AG04449 (cell line): ENCODE results near the gene MMP14.

Experiments
- CTCF ChIA-PET: fragments of 350-600 bp; formaldehyde crosslinking; extraction: SDS; loops from one replicate; lab custom pipeline; 2021; ENCODE audit warnings: antibody characterized with exemption; lab: Yijun Ruan, JAX
- POLR2A ChIA-PET: fragments of 400-600, 350-600 bp; formaldehyde crosslinking; extraction: SDS; loops from one replicate; lab custom pipeline; 2020; ENCODE audit warnings: antibody characterized with exemption, inconsistent platforms; lab: Yijun Ruan, JAX
- DNase-seq: peaks from one replicate; pipeline ENCODE4 v3.0.0-alpha.2; 2010; ENCODE audit warnings: low read depth, low spot score
- H3K4me3 ChIP-seq: 2 replicates; pipeline ENCODE4 v1.5.1; 2011; ENCODE audit warnings: low read depth, mild to moderate bottlenecking, control low read depth, low read length
- TF ChIP-seq, protein P1 (sequence below): IDR thresholded peaks from one replicate; pipeline ENCODE4 v1.5.1; 2011; ENCODE audit warnings: mild to moderate bottlenecking, moderate library complexity, low read length, control low read depth, inconsistent platforms; ENCODE audit not compliant: insufficient read depth; ENCODE audit errors: missing control alignments

The MMP14 gene

DNA sequence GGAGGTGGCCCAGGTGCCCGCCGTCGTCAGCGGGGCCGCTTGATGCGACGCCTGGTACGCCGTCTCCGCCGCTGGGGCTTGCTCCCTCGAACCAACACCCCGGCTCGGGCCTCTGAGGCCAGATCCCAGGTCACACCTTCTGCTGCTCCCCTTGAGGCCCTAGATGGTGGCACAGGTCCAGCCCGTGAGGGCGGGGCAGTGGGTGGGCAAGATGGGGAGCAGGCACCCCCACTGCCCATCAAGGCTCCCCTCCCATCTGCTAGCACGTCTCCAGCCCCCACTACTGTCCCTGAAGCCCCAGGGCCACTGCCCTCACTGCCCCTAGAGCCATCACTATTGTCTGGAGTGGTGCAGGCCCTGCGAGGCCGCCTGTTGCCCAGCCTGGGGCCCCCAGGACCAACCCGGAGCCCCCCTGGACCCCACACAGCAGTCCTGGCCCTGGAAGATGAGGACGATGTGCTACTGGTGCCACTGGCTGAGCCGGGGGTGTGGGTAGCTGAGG is 40.7 kb downstream of the MMP14 start:
- no peak overlapping the region for H3K4me3 ChIP-seq
- no peak for DNase-seq
- ChIA-PET POLR2A (no interaction called here), CTCF (interaction anchor here (7.7 to 10.2 kb wide), 2 partner anchors 21 to 23 kb away, joined by 145 to 164 read pairs; no protein-coding TSS in a partner anchor)
- TF ChIP-seq, protein P1, sequence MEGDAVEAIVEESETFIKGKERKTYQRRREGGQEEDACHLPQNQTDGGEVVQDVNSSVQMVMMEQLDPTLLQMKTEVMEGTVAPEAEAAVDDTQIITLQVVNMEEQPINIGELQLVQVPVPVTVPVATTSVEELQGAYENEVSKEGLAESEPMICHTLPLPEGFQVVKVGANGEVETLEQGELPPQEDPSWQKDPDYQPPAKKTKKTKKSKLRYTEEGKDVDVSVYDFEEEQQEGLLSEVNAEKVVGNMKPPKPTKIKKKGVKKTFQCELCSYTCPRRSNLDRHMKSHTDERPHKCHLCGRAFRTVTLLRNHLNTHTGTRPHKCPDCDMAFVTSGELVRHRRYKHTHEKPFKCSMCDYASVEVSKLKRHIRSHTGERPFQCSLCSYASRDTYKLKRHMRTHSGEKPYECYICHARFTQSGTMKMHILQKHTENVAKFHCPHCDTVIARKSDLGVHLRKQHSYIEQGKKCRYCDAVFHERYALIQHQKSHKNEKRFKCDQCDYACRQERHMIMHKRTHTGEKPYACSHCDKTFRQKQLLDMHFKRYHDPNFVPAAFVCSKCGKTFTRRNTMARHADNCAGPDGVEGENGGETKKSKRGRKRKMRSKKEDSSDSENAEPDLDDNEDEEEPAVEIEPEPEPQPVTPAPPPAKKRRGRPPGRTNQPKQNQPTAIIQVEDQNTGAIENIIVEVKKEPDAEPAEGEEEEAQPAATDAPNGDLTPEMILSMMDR: no peak

DNA sequence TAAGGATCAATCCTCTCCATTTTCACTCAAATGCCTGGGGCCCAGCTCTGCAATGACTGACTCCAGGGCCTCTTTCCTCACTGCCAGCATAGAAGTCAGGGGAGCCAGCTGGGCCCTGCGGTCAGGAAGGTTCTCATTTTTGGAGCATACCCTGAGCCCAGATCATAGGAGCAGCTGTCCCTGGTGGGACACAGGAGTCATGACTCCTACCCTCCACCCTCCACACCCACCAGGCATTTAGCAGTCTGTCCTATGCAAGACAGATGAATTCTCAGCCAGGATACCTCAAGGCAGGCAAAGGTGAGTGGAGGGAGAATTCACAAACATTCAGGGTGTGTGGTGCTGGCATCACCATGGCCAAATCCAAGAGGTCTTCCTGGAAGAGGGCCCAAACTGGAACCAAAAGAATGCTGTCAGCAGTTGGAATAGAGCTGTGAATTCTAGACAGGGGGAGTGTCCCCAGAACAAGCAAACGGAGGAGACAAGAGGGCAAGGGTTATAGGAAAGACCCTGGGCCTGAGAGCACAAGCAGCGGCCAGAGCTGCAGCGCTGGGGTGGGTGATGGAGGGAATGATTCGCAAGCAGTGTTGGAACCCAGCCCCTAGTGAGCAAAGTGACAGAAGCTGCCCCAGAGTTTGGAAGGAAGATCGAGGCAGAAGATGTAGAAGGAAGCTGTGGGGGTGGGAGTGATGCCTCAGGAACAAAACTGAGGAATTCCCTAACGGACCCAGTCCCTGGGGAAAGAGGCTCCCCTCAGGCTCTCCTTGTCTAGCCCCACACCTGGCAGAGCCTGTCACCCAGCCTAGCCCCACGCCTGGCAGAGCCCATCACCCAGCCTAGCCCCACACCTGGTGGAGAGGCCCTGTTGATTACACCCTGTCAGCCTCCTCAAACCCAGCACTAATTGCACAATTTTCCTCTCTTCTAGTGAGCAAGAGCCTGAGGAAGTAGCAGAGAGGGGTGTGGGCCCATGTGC is 42.2 kb downstream of the MMP14 start:
- ChIA-PET POLR2A (no interaction called here), CTCF (interaction anchor here (0.8 to 10.2 kb wide), 6 partner anchors 11 to 313 kb away, joined by 3 to 145 read pairs (median 6); no protein-coding TSS in a partner anchor)
- TF ChIP-seq, protein P1: no peak
- no peak overlapping the region for H3K4me3 ChIP-seq
- no peak for DNase-seq

DNA sequence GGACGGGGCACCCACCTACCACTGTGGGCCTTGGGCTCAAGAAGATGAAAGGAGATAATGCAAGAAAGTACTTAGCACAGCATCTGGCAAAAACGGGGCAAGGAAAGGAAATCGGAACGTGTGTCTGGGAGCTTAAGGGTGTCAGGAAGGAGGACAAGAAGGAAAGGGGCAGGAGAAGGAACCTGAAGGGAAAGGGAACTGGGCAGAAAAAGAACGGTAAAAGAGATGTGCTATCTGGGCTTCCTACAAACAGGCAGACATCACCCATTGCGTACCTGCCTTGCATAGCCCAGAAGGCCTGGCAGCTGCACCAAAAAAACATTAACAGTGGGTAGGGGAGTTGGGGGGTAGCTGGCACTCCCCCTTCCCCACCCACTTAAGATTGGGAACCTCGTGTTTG is 45.7 kb downstream of the MMP14 start:
- TF ChIP-seq, protein P1: no peak
- ChIA-PET POLR2A (interaction anchor here (0.6 to 1.6 kb wide), 8 partner anchors 9 to 63 kb away, joined by 3 to 8 read pairs (median 4); partner anchors contain the start of genes LRP10 and RBM23), CTCF (interaction anchor here (1.4 to 11.5 kb wide), 7 partner anchors 8 to 325 kb away, joined by 4 to 189 read pairs (median 7); partner anchors contain the start of gene LRP10)
- no peak overlapping the region for H3K4me3 ChIP-seq
- DNase-seq: no peak

DNA sequence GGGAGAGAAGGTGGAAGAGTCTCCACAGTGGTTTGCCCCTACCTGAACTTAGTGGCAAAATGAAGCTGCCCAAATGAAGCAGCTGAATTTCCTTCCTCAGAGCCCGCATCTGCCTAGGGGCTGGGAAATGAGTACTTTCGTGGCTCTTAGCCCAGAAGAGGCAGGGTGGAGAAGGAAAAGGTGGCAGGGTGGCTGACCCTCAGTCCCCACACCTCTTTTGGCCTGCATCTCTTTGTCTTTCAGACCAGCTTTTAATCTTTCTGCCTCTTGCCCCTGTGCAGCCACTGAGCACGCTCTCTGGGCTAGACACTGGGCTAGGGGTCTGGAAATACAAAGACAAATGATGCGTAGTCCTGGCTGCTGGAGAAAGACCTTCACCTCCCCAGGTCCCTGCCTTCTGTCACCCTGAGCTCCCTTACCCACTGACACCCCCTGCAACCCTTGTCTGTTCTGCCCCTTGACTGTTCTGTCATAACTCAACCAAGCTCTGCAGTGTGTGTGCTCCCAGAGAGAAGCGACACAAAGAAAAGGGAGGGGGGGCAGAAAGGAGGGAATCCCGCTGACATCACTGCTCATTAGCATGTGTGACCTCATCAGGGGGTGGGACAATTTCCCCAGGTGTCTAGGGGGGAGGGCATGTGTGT is 46.3 kb downstream of the MMP14 start:
- DNase-seq: no peak
- no peak overlapping the region for H3K4me3 ChIP-seq
- TF ChIP-seq, protein P1: no peak
- ChIA-PET CTCF (interaction anchor here (0.8 to 11.5 kb wide), 8 partner anchors 8 to 326 kb away, joined by 3 to 189 read pairs (median 6); partner anchors contain the start of gene LRP10), POLR2A (interaction anchor here (0.5 to 1.6 kb wide), 8 partner anchors 9 to 233 kb away, joined by 3 to 6 read pairs (median 4); partner anchors contain the start of genes LRP10 and RBM23)

DNA sequence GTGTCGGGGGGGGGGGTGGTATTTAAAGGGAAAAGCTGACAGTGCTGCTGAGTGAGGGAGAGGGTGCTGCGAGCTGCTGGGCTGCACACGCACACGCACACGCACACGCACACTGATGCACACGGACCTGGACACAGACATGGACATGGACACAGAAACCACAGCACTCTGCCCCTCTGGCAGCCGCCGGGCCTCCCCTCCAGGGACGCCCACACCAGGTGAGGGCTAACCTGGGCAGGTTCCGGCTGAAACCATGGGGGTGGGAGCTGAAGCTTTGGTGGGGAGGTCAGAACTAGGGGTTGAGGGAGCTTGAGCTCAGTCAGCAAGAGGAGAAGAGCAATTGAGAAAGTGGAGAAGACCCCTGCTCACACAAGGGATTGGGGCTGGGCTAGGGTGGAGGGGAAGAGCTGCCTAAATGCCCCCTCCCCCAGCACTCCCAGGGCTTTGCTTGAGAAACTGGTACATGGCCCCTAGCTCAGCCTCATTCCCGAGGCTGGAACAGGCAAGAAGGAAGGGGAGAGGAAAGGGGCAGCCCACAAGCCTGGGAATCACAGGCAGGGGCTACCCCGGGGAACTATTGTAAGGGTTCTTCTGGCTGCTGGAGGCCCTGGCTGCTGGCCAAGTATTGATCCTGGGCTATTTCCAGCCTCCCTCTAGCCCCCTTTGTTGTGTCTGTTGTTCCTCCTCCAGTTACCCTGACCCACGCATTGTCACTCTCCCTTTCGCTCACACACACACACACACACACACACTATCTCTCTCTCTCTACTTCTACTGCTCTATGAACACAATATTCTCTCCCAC is 47.0 kb downstream of the MMP14 start, which contains the start of gene REM2:
Gene REM2, plus strand, starts transcription at position 50 of the 804 bp plus-strand sequence. Its CDS starts 66 bp downstream, at position 116.
- no peak for DNase-seq
- TF ChIP-seq, protein P1: no peak
- ChIA-PET POLR2A (interaction anchor here (0.5 to 1.4 kb wide), 4 partner anchors 12 to 243 kb away, joined by 3 to 4 read pairs (median 4); partner anchors contain the start of genes LRP10 and RBM23), CTCF (interaction anchor here (0.8 to 11.5 kb wide), 8 partner anchors 10 to 326 kb away, joined by 3 to 189 read pairs (median 8); partner anchors contain the start of gene LRP10)
- no peak within 1 kb of the TSS for H3K4me3 ChIP-seq
